SIG-M5 treated with dmso at 0.1 percent for 504 hours (cell line): Measurements from ENCODE around the gene PLA2G3.
"Not testable (repeated sequence)": the region's sequence is repeated elsewhere in the genome, so short reads cannot be mapped to it uniquely, and the experiment has no call there.

Source experiments
- DNase-seq: peaks from one replicate; lab custom pipeline; 2025; ENCODE audit not compliant: unreplicated experiment; lab: John Stamatoyannopoulos, UW

PLA2G3 gene

GRCh38 chr22:31100762-31101525 lies 39.4 kb downstream of the PLA2G3 start:
- DNase-seq = no peak

- DNase-seq = no peak
Observed at GRCh38 chr22:31099841-31100761, 40.2 kb downstream of the PLA2G3 start.

- DNase-seq = no peak
Observed at GRCh38 chr22:31099386-31099785, 40.9 kb downstream of the PLA2G3 start.

GRCh38 chr22:31098632-31099110 lies 41.6 kb downstream of the PLA2G3 start:
- no peak for DNase-seq

- DNase-seq = no peak
Observed at GRCh38 chr22:31097941-31098631, 42.2 kb downstream of the PLA2G3 start.

- not testable (repeated sequence) for DNase-seq
Observed at GRCh38 chr22:31097539-31097938, 42.8 kb downstream of the PLA2G3 start.

GRCh38 chr22:31096657-31097279 lies 43.5 kb downstream of the PLA2G3 start:
- DNase-seq = no peak

- no peak for DNase-seq
Observed at GRCh38 chr22:31095637-31096249, 44.6 kb downstream of the PLA2G3 start.

- no peak for DNase-seq
Observed at GRCh38 chr22:31094741-31095140, 45.6 kb downstream of the PLA2G3 start.

GRCh38 chr22:31094021-31094551 lies 46.2 kb downstream of the PLA2G3 start:
- no peak for DNase-seq

GRCh38 chr22:31093086-31093850 lies 47.0 kb downstream of the PLA2G3 start:
- DNase-seq = no peak

GRCh38 chr22:31092161-31092560 lies 48.1 kb downstream of the PLA2G3 start:
- DNase-seq = no peak

- DNase-seq = no peak
Observed at GRCh38 chr22:31091106-31091975, 49.0 kb downstream of the PLA2G3 start.

GRCh38 chr22:31090217-31091085 lies 49.9 kb downstream of the PLA2G3 start:
- no peak for DNase-seq

- no peak for DNase-seq
Observed at GRCh38 chr22:31089160-31090100, 50.9 kb downstream of the PLA2G3 start.

GRCh38 chr22:31088233-31088986 lies 51.9 kb downstream of the PLA2G3 start:
- no peak for DNase-seq
